GM20000 (cell line): Measurements from ENCODE around the gene C1QTNF1.
"Not testable (repeated sequence)": the region's sequence is repeated elsewhere in the genome, so short reads cannot be mapped to it uniquely, and the experiment has no call there.

Experiments used
- DNase-seq: peaks from one replicate; pipeline ENCODE4 v3.0.0; 2012; ENCODE audit warnings: low spot score
- CTCF ChIP-seq: IDR thresholded peaks from 2 replicates; pipeline ENCODE4 v1.5.1; 2012; ENCODE audit warnings: mild to moderate bottlenecking, control low read depth; ENCODE audit errors: extremely low read depth, missing control alignments

The C1QTNF1 gene

GRCh38 chr17:79073016-79073705 is 49.2 kb downstream of the C1QTNF1 start:
- no peak for DNase-seq
- TF ChIP-seq CTCF = no peak

DNA sequence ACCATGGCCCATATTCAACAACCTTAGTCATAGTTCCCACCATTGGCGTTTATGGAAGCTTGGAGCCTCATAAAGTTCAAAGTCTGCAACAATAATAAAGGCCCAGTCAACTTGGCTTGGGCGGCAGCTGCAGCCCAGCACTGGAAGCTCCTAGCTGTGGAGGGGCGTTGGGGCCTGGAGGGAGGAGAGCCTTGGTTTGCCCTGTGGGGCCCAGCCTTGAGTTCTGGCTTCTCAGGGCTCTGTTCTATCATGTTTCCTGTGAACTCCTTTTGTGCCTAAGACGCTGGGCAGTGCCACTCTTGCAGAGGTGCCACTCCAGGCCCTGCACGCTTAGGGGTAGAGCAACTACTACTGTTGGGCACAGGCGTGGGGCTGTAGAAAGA is 49.7 kb downstream of the C1QTNF1 start:
- no peak for TF ChIP-seq CTCF
- no peak for DNase-seq

DNA sequence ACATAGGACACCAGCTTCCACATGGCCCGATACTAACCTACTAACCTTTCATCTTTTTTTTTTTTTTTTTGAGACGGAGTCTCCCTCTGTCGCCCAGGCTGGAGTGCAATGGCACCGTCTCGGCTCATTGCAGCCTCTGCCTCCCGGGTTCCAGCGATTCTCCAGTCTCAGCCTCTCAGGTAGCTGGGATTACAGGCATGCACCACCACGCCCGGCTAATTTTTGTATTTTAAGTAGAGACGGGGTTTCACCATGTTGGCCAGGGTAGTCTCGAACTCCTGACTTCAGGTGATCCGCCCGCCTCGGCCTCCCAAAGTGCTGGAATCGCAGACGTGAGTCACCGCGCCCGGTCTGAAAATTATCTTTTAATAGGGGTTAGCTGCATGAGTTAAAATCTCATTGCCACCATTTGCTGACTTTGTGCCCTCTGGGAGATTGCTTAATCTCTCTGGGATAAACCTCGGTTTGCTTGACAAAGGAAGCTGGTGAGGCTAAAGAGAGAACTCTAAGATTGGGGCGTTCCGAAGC is 50.2 kb downstream of the C1QTNF1 start:
- DNase-seq = not testable (repeated sequence)

- no peak for TF ChIP-seq CTCF
- peak; percentile 100 for DNase-seq
These were observed 50.9 kb downstream of the C1QTNF1 start, which contains the start of gene ENGASE for GRCh38 chr17:79074649-79075445. ENGASE (plus strand) TSS chr17:79074824; CDS start chr17:79074945, 121 bp downstream.

DNA sequence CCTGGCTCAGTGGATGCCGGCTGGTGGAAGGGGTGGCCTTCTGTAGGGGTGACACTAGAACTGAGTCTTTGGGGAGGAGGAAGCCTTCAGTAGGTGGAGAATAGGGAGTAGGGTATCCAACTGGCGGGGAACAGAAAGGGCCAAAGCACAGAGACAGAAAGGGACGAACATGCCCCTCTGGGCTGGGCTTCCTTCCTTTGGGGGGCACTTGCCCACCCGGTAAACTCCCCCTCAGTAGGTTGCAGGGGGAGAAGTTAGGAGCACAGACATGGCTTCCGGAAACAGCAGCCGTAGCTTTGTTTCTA is 51.4 kb downstream of the C1QTNF1 start:
- no peak for TF ChIP-seq CTCF
- DNase-seq = peak; percentile 50

DNA sequence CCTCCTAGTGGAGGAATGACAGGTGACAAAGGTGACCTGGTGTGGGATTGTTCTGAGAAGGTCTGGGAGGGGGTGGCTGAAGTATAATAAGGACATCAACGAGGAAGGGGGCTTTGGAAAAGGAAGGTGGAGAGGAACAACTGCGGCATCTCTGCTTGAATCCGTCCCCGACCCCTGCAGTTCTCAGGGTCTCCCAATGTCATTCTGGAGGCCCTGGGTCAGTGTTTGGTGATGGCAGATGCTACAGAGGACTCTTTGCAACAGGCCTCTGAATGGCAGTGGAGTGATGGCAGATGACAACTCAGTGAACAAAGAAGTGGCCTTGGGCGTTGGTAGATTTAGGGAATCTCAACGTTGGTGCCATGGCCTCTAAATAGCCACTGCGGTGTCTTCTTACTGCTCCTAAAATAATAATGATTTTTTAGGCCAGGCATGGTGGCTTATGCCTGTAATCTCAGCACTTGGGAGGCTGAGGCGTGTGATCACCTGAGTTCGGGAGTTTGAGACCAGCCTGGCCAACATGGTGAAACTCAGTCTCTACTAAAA is 52.0 kb downstream of the C1QTNF1 start:
- DNase-seq = peak; percentile 15
- TF ChIP-seq CTCF = no peak

GRCh38 chr17:79077587-79077986 is 53.6 kb downstream of the C1QTNF1 start:
- peak; percentile 12 for DNase-seq
- no peak for TF ChIP-seq CTCF
